Endodermal cell (in vitro differentiated cells): Measurements from ENCODE around the gene PPP1R18. TPM values are rescaled to one million over a fixed set of nuclear protein-coding genes. Genes with fewer than 3 reads are reported as not detected.

Source experiments
- DNase-seq: peaks from one replicate; pipeline ENCODE4 v3.0.0-alpha.2; 2017
- H3K27ac ChIP-seq: 2 replicates; pipeline ENCODE4 v1.5.1; 2013; ENCODE audit warnings: mild to moderate bottlenecking, low read depth, low read length, moderate library complexity
- H3K27me3 ChIP-seq: 2 replicates; pipeline ENCODE4 v1.6.1; 2013; ENCODE audit warnings: mild to moderate bottlenecking, low read length, moderate library complexity; ENCODE audit not compliant: insufficient read depth, control insufficient read depth, poor library complexity, severe bottlenecking
- H3K36me3 ChIP-seq: 2 replicates; pipeline ENCODE4 v1.7.0; 2013; ENCODE audit warnings: mild to moderate bottlenecking, low read length, moderate library complexity; ENCODE audit not compliant: control insufficient read depth, insufficient read depth
- H3K4me1 ChIP-seq: one replicate; pipeline ENCODE4 v1.7.0; 2013; ENCODE audit warnings: low read length; ENCODE audit not compliant: control insufficient read depth, insufficient read depth
- H3K4me3 ChIP-seq: 2 replicates; pipeline ENCODE4 v1.5.1; 2013; ENCODE audit warnings: mild to moderate bottlenecking, low read length, moderate library complexity
- H3K9ac ChIP-seq: 2 replicates; pipeline ENCODE4 v1.6.1; 2013; ENCODE audit warnings: mild to moderate bottlenecking, low read length, moderate library complexity; ENCODE audit not compliant: poor library complexity, severe bottlenecking; ENCODE audit errors: extremely low read depth
- H3K9me3 ChIP-seq: 2 replicates; pipeline ENCODE4 v1.6.1; 2013; ENCODE audit warnings: mild to moderate bottlenecking, low read length, moderate library complexity; ENCODE audit not compliant: control insufficient read depth
- H3K27ac Mint-ChIP-seq: 2 replicates; pipeline ENCODE4 v1.8.0; 2020; ENCODE audit warnings: mixed read lengths
- H3K27me3 Mint-ChIP-seq: 2 replicates; pipeline ENCODE4 v1.8.0; 2021; ENCODE audit warnings: mild to moderate bottlenecking, mixed read lengths; ENCODE audit not compliant: insufficient read depth
- H3K36me3 Mint-ChIP-seq: 2 replicates; pipeline ENCODE4 v1.8.0; 2020; ENCODE audit warnings: low read depth, mixed read lengths
- H3K4me1 Mint-ChIP-seq: 2 replicates; pipeline ENCODE4 v1.8.0; 2020; ENCODE audit warnings: mixed read lengths
- H3K4me3 Mint-ChIP-seq: 2 replicates; pipeline ENCODE4 v1.8.0; 2020; ENCODE audit warnings: mild to moderate bottlenecking, moderate library complexity, mixed read lengths
- H3K9me3 Mint-ChIP-seq: 2 replicates; pipeline ENCODE4 v1.8.0; 2020; ENCODE audit warnings: mild to moderate bottlenecking, mixed read lengths
- CTCF ChIP-seq: fragments of 200-600 bp; sonication (generic); conservative IDR thresholded peaks from 2 replicates; pipeline ENCODE4 v1.5.0; 2021; ENCODE audit warnings: antibody characterized with exemption, mild to moderate bottlenecking
- WGBS, 2 experiments: methylation state at CpG; one replicate each; pipeline versions ENCODE4 v1.1.5 to v1.1.7; 2013; ENCODE audit warnings: missing lambda C conversion rate in 2 of 2, mixed read lengths in 1 of 2; ENCODE audit not compliant: insufficient coverage in 1 of 2, insufficient read length in 1 of 2; 5-methylcytosine and 5-hydroxymethylcytosine counted together
- total RNA-seq, 2 donors: library from RNA; stranded (reverse); fragmentation: NEBNext Ultra II Directional in 1 of 2; extraction: Animal tissue kit (Norgen Biotek cat#: 25700) in 1 of 2; gene quantifications; 2 replicates in 1 of 2; 3 replicates in 1 of 2; pipeline ENCODE4 v1.2.1, GENCODE V29; 2021

PPP1R18 gene
- total RNA-seq, 2 donors from 2014 or later = 27.6 to 31.4 TPM

GRCh38 chr6:30712441-30712945 lies 26.0 kb upstream of the PPP1R18 start:
- Mint-ChIP-seq H3K27me3 (no peaks in the 10 kb centered on the region), H3K27ac (no peak overlapping the region), H3K4me1 (peaks cover 17% of the 10 kb centered on the region), H3K4me3 (no peak overlapping the region), H3K9me3 (no peaks in the 10 kb centered on the region), H3K36me3 (peaks cover 55% of the 10 kb centered on the region)
- peaks cover 62% of the 10 kb centered on the region for H3K36me3 ChIP-seq
- no peaks in the 10 kb centered on the region for H3K9me3 ChIP-seq
- H3K27ac ChIP-seq = no peak overlapping the region
- no peak for TF ChIP-seq CTCF
- peaks cover 2% of the 10 kb centered on the region for H3K4me1 ChIP-seq
- no peak for DNase-seq
- WGBS, 2 experiments = 94 to 97% methylated on average over 7 of the region's 7 CpGs
- no peak overlapping the region for H3K9ac ChIP-seq
- H3K27me3 ChIP-seq = no peaks in the 10 kb centered on the region
- H3K4me3 ChIP-seq = no peak overlapping the region

- Mint-ChIP-seq H3K36me3 (peaks cover 58% of the 10 kb centered on the region), H3K9me3 (no peaks in the 10 kb centered on the region), H3K4me3 (no peak overlapping the region), H3K27me3 (no peaks in the 10 kb centered on the region), H3K27ac (no peak overlapping the region), H3K4me1 (peaks cover 20% of the 10 kb centered on the region)
- 90% methylated on average over 1 of the region's 1 CpG; no CpG with 5 or more reads in 1 of the 2 experiments for WGBS, 2 experiments
- Histone ChIP-seq H3K9me3 (no peaks in the 10 kb centered on the region), H3K9ac (no peak overlapping the region), H3K27ac (no peak overlapping the region), H3K27me3 (no peaks in the 10 kb centered on the region), H3K36me3 (peaks cover 62% of the 10 kb centered on the region), H3K4me1 (peaks cover 4% of the 10 kb centered on the region), H3K4me3 (no peak overlapping the region)
- no peak for TF ChIP-seq CTCF
- no peak for DNase-seq
Measured at GRCh38 chr6:30711758-30712380, 25.4 kb upstream of the PPP1R18 start.

- no peaks in the 10 kb centered on the region for H3K27me3 Mint-ChIP-seq
- TF ChIP-seq CTCF = no peak
- H3K4me1 Mint-ChIP-seq = peaks cover 14% of the 10 kb centered on the region
- peaks cover 4% of the 10 kb centered on the region for H3K4me1 ChIP-seq
- H3K9me3 ChIP-seq = no peaks in the 10 kb centered on the region
- no peak overlapping the region for H3K9ac ChIP-seq
- H3K4me3 ChIP-seq = no peak overlapping the region
- WGBS, 2 experiments = 100% methylated on average over 2 of the region's 2 CpGs; no CpG with 5 or more reads in 1 of the 2 experiments
- no peaks in the 10 kb centered on the region for H3K9me3 Mint-ChIP-seq
- peaks cover 65% of the 10 kb centered on the region for H3K36me3 ChIP-seq
- H3K27ac Mint-ChIP-seq = no peak overlapping the region
- no peak for DNase-seq
- H3K27me3 ChIP-seq = no peaks in the 10 kb centered on the region
- no peak overlapping the region for H3K4me3 Mint-ChIP-seq
- H3K36me3 Mint-ChIP-seq = peaks cover 73% of the 10 kb centered on the region
- no peak overlapping the region for H3K27ac ChIP-seq
Measured at GRCh38 chr6:30709101-30709868, 22.8 kb upstream of the PPP1R18 start.
